ENCODE data around the gene SYCP2L.
"Not testable (repeated sequence)": the region's sequence is repeated elsewhere in the genome, so short reads cannot be mapped to it uniquely, and the experiment has no call there.

- TF ChIP-seq RFX5, POLR2A, FOS, MAFK (IDR thresholded peaks at IDR 0.05; ENCODE audit: low read depth, low read length): not testable (repeated sequence)
- TF ChIP-seq, protein P1, sequence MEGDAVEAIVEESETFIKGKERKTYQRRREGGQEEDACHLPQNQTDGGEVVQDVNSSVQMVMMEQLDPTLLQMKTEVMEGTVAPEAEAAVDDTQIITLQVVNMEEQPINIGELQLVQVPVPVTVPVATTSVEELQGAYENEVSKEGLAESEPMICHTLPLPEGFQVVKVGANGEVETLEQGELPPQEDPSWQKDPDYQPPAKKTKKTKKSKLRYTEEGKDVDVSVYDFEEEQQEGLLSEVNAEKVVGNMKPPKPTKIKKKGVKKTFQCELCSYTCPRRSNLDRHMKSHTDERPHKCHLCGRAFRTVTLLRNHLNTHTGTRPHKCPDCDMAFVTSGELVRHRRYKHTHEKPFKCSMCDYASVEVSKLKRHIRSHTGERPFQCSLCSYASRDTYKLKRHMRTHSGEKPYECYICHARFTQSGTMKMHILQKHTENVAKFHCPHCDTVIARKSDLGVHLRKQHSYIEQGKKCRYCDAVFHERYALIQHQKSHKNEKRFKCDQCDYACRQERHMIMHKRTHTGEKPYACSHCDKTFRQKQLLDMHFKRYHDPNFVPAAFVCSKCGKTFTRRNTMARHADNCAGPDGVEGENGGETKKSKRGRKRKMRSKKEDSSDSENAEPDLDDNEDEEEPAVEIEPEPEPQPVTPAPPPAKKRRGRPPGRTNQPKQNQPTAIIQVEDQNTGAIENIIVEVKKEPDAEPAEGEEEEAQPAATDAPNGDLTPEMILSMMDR (conservative IDR thresholded peaks at IDR 0.05; ENCODE audit: low read depth, low read length) = not testable (repeated sequence)
Measured at GRCh38 chr6:11003297-11003696, 116.4 kb downstream of the SYCP2L start.

Measured in IMR-90 (cell line).